GM10248 (cell line): Measurements from ENCODE around the gene POFUT2.

Source experiments
- CTCF ChIA-PET: fragments of 300-600 bp; sonication (Branson Sonifier 250); formaldehyde crosslinking; extraction: SDS; loops from one replicate; lab custom pipeline; 2021; ENCODE audit warnings: antibody characterized with exemption; lab: Yijun Ruan, JAX
- POLR2A ChIA-PET: fragments of 350-650 bp; sonication (Branson Sonifier 250); formaldehyde crosslinking; extraction: SDS; loops from one replicate; lab custom pipeline; 2020; ENCODE audit warnings: antibody characterized with exemption; lab: Yijun Ruan, JAX
- DNase-seq: peaks from one replicate; pipeline ENCODE4 v3.0.0; 2012; ENCODE audit errors: extremely low spot score
- CTCF ChIP-seq: IDR thresholded peaks from 2 replicates; pipeline ENCODE4 v1.5.1; 2012; ENCODE audit warnings: mild to moderate bottlenecking, low read depth; ENCODE audit errors: extremely low read depth, missing control alignments, control extremely low read depth

POFUT2 gene

GRCh38 chr21:45215213-45215612, 72.5 kb downstream of the POFUT2 start:
- ChIA-PET POLR2A (no interaction called here), CTCF (interaction anchor here (0.9 kb wide), 1 partner anchor 77 kb away, joined by 3 read pairs; no protein-coding TSS in a partner anchor)
- TF ChIP-seq CTCF, result no peak
- no peak for DNase-seq
